Mesenchymal stem cell (in vitro differentiated cells and primary cell): ENCODE measurements around the gene BBS7.

Experiments used
- DNase-seq: peaks from one replicate; pipeline ENCODE4 v3.0.0-alpha.2; 2013
- H2AFZ ChIP-seq: one replicate; pipeline ENCODE4 v1.6.1; 2013; ENCODE audit warnings: low read depth, mild to moderate bottlenecking, control low read depth, inconsistent platforms, low read length, moderate library complexity
- H2AK5ac ChIP-seq: 2 replicates; pipeline ENCODE4 v1.6.1; 2013; ENCODE audit warnings: low read length, moderate library complexity, mild to moderate bottlenecking, inconsistent platforms; ENCODE audit not compliant: severe bottlenecking
- H2BK120ac ChIP-seq: one replicate; pipeline ENCODE4 v1.6.1; 2013; ENCODE audit warnings: low read depth, mild to moderate bottlenecking, inconsistent platforms, low read length, moderate library complexity
- H2BK12ac ChIP-seq, 2 experiments: one replicate each; pipeline ENCODE4 v1.6.1; 2013; ENCODE audit warnings: inconsistent platforms in 2 of 2, low read length in 2 of 2, mild to moderate bottlenecking in 2 of 2, moderate library complexity in 2 of 2, control low read depth in 1 of 2
- H2BK15ac ChIP-seq: one replicate; pipeline ENCODE4 v1.6.1; 2013; ENCODE audit warnings: mild to moderate bottlenecking, low read depth, inconsistent platforms; ENCODE audit not compliant: poor library complexity, severe bottlenecking
- H2BK5ac ChIP-seq: 2 replicates; pipeline ENCODE4 v1.6.1; 2013; ENCODE audit warnings: low read depth, mild to moderate bottlenecking, low read length, control low read depth, inconsistent platforms; ENCODE audit not compliant: poor library complexity, severe bottlenecking
- H3K14ac ChIP-seq, 2 experiments: one replicate each; pipeline ENCODE4 v1.6.1; 2013; ENCODE audit warnings: inconsistent platforms in 2 of 2, low read length in 2 of 2, control low read depth in 1 of 2, mild to moderate bottlenecking in 1 of 2, moderate library complexity in 1 of 2
- H3K18ac ChIP-seq, 2 experiments: one replicate each; pipeline ENCODE4 v1.6.1; 2013; ENCODE audit warnings: inconsistent platforms in 2 of 2, low read length in 2 of 2, control low read depth in 1 of 2, low read depth in 1 of 2, mild to moderate bottlenecking in 1 of 2
- H3K23ac ChIP-seq, 2 experiments: one replicate each; pipeline ENCODE4 v1.6.1; 2013; ENCODE audit warnings: inconsistent platforms in 2 of 2, low read length in 2 of 2, mild to moderate bottlenecking in 2 of 2, moderate library complexity in 2 of 2, control low read depth in 1 of 2
- H3K27ac ChIP-seq: 2 replicates; pipeline ENCODE4 v1.5.1; 2013; ENCODE audit warnings: mild to moderate bottlenecking, moderate library complexity, low read length, control low read depth, inconsistent platforms; ENCODE audit not compliant: poor library complexity, severe bottlenecking
- H3K27me3 ChIP-seq, 2 experiments: 2 replicates each; pipeline versions ENCODE4 v1.6.1 to v1.7.0; 2013; ENCODE audit warnings: low read length in 2 of 2, mild to moderate bottlenecking in 2 of 2, moderate library complexity in 2 of 2, control low read depth in 1 of 2, inconsistent platforms in 1 of 2; ENCODE audit not compliant: control insufficient read depth in 1 of 2, insufficient read depth in 1 of 2
- H3K36me3 ChIP-seq, 2 experiments: 2 replicates each; pipeline versions ENCODE4 v1.6.1 to v1.7.0; 2013; ENCODE audit warnings: low read length in 2 of 2, control low read depth in 1 of 2, inconsistent platforms in 1 of 2, low read depth in 1 of 2, mild to moderate bottlenecking in 1 of 2; ENCODE audit not compliant: insufficient read depth in 2 of 2, control insufficient read depth in 1 of 2
- H3K4ac ChIP-seq, 2 experiments: one replicate each; pipeline ENCODE4 v1.6.1; 2013; ENCODE audit warnings: inconsistent platforms in 2 of 2, low read length in 2 of 2, mild to moderate bottlenecking in 2 of 2, moderate library complexity in 2 of 2, control low read depth in 1 of 2, low read depth in 1 of 2
- H3K4me1 ChIP-seq: 2 replicates; pipeline ENCODE4 v1.6.1; 2013; ENCODE audit warnings: low read depth, low read length, control low read depth; ENCODE audit not compliant: control insufficient read depth, insufficient read depth
- H3K4me2 ChIP-seq: 2 replicates; pipeline ENCODE4 v1.6.1; 2013; ENCODE audit warnings: low read length, mild to moderate bottlenecking, inconsistent platforms; ENCODE audit not compliant: poor library complexity, severe bottlenecking
- H3K4me3 ChIP-seq, 2 experiments: 2 replicates each; pipeline versions ENCODE4 v1.5.1 to v1.7.0; 2013; ENCODE audit warnings: low read length in 2 of 2, mild to moderate bottlenecking in 2 of 2, control low read depth in 1 of 2, low read depth in 1 of 2; ENCODE audit not compliant: insufficient read depth in 1 of 2
- H3K79me1 ChIP-seq: replicated peaks from 2 replicates; pipeline ENCODE4 v1.6.1; 2013; ENCODE audit warnings: mild to moderate bottlenecking, control low read depth, low read length, inconsistent platforms; ENCODE audit not compliant: poor library complexity, severe bottlenecking
- H3K9ac ChIP-seq: 2 replicates; pipeline ENCODE4 v1.7.0; 2013; ENCODE audit warnings: mild to moderate bottlenecking, low read length, moderate library complexity
- H3K9me3 ChIP-seq: 2 replicates; pipeline ENCODE4 v1.7.0; 2013; ENCODE audit warnings: mild to moderate bottlenecking, low read length; ENCODE audit not compliant: control insufficient read depth
- H4K8ac ChIP-seq: one replicate; pipeline ENCODE4 v1.6.1; 2013; ENCODE audit warnings: inconsistent platforms, mild to moderate bottlenecking, low read length, moderate library complexity
- H4K91ac ChIP-seq: one replicate; pipeline ENCODE4 v1.6.1; 2013; ENCODE audit warnings: mild to moderate bottlenecking, low read length, inconsistent platforms
- WGBS: methylation state at CpG from one replicate; pipeline ENCODE4 v1.1.7; 2013; ENCODE audit warnings: mixed read lengths; 5-methylcytosine and 5-hydroxymethylcytosine counted together

The BBS7 gene

GRCh38 chr4:121796283-121796682 is 74.0 kb downstream of the BBS7 start:
- Histone ChIP-seq H3K4ac (no peak overlapping the region), H3K4me3 (no peak overlapping the region), H3K27ac (no peak overlapping the region), H4K8ac (no peak overlapping the region), H4K91ac (no peak overlapping the region), H2AK5ac (no peak overlapping the region), H2BK15ac (no peak overlapping the region), H2BK12ac (no peak overlapping the region), H3K9me3 (no peaks in the 10 kb centered on the region), H2BK5ac (no peak overlapping the region), H3K79me1 (peaks cover 1% of the 10 kb centered on the region), H3K14ac (no peak overlapping the region), H3K18ac (no peak overlapping the region), H3K23ac (no peak overlapping the region), H2BK120ac (no peak overlapping the region), H3K36me3 (no peaks in the 10 kb centered on the region), H3K9ac (no peak overlapping the region), H3K27me3 (no peaks in the 10 kb centered on the region), H3K4me1 (no peaks in the 10 kb centered on the region), H3K4me2 (no peak overlapping the region), H2AFZ (no peak overlapping the region)
- DNase-seq, result no peak

DNA sequence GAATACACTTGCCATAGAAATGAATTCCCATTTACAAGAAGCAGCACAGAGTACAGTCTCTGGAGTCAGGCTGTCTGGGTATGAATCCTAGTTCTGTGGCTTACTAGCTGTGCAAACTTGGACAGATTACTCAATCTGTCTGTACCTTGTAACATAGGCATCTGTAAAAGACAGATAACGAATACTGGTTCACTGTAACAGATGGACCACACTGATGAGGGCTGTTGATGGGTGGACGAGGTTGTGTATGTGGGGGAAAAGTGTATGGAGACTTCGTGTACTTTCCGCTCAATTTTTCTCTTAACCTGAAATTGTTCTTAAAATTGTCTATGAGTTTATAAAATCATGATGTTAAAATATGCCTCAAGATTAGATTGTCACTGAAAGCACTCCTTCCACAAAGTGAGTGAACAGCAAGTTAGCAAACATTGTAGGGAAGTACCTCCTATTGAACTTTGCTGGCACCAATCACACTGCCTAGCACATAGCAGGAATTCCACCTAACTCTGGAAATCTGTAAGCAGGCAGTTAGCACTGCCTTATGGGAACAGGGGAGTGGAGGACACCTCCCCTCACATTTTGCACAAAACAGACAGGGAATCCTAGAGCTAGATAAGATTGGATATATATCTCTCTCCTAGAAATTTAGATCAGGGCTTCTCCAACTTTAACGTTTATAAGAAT is 75.6 kb downstream of the BBS7 start:
- DNase-seq, result no peak
- H3K27me3 ChIP-seq, result no peaks in the 10 kb centered on the region
- no peak overlapping the region for H2BK5ac ChIP-seq
- no peak overlapping the region for H2BK120ac ChIP-seq
- no peak overlapping the region for H3K23ac ChIP-seq
- no peak overlapping the region for H2AFZ ChIP-seq
- H2BK15ac ChIP-seq, result no peak overlapping the region
- no peak overlapping the region for H3K4ac ChIP-seq
- no peak overlapping the region for H3K4me3 ChIP-seq
- no peak overlapping the region for H3K27ac ChIP-seq
- no peaks in the 10 kb centered on the region for H3K4me1 ChIP-seq
- H4K91ac ChIP-seq, result no peak overlapping the region
- H3K36me3 ChIP-seq, result no peaks in the 10 kb centered on the region
- H2BK12ac ChIP-seq, result no peak overlapping the region
- H3K18ac ChIP-seq, result no peak overlapping the region
- H3K14ac ChIP-seq, result no peak overlapping the region
- H3K79me1 ChIP-seq, result no peaks in the 10 kb centered on the region
- no peak overlapping the region for H3K9ac ChIP-seq
- H3K9me3 ChIP-seq, result no peaks in the 10 kb centered on the region
- 91% methylated on average over 4 of the region's 5 CpGs for WGBS
- no peak overlapping the region for H4K8ac ChIP-seq
- no peak overlapping the region for H3K4me2 ChIP-seq
- H2AK5ac ChIP-seq, result no peak overlapping the region

GRCh38 chr4:121792966-121793365 is 77.3 kb downstream of the BBS7 start:
- Histone ChIP-seq H2BK5ac (no peak overlapping the region), H3K79me1 (no peaks in the 10 kb centered on the region), H3K4ac (no peak overlapping the region), H3K23ac (no peak overlapping the region), H3K18ac (no peak overlapping the region), H2BK15ac (no peak overlapping the region), H2BK12ac (no peak overlapping the region), H4K8ac (no peak overlapping the region), H3K9me3 (no peaks in the 10 kb centered on the region), H2AFZ (no peak overlapping the region), H3K27ac (no peak overlapping the region), H3K4me3 (no peak overlapping the region), H3K14ac (no peak overlapping the region), H3K36me3 (no peaks in the 10 kb centered on the region), H3K4me2 (no peak overlapping the region), H2AK5ac (no peak overlapping the region), H2BK120ac (no peak overlapping the region), H3K9ac (no peak overlapping the region), H3K4me1 (no peaks in the 10 kb centered on the region), H4K91ac (no peak overlapping the region), H3K27me3 (no peaks in the 10 kb centered on the region)
- no peak for DNase-seq
- WGBS, result 91% methylated on average over 2 of the region's 2 CpGs

- Histone ChIP-seq H3K4ac (no peak overlapping the region), H3K9me3 (no peaks in the 10 kb centered on the region), H3K23ac (no peak overlapping the region), H3K4me2 (no peak overlapping the region), H3K9ac (no peak overlapping the region), H3K14ac (no peak overlapping the region), H3K27ac (no peak overlapping the region), H3K36me3 (no peaks in the 10 kb centered on the region), H3K27me3 (no peaks in the 10 kb centered on the region), H3K79me1 (no peaks in the 10 kb centered on the region), H3K18ac (no peak overlapping the region), H3K4me1 (no peaks in the 10 kb centered on the region), H2BK120ac (no peak overlapping the region), H4K8ac (no peak overlapping the region), H2AK5ac (no peak overlapping the region), H3K4me3 (no peak overlapping the region), H2BK15ac (no peak overlapping the region), H4K91ac (no peak overlapping the region), H2BK5ac (no peak overlapping the region), H2BK12ac (no peak overlapping the region), H2AFZ (no peak overlapping the region)
- no peak for DNase-seq
- 78% methylated on average over 4 of the region's 5 CpGs for WGBS
Measured at GRCh38 chr4:121791481-121791880, 78.8 kb downstream of the BBS7 start.
